Measurements from ENCODE around the gene ST6GAL1. TPM values are rescaled to one million over a fixed set of nuclear protein-coding genes. Genes with fewer than 3 reads are reported as not detected.

ST6GAL1 gene
- polyA plus RNA-seq, 1 of the 3 experiments (the other 2 are of a cell fraction), result 3.9 TPM

- no peaks in the 10 kb centered on the region for H4K20me1 ChIP-seq (ENCODE audit: insufficient read depth)
- H3K27ac ChIP-seq (ENCODE audit: low read depth in 2 of 2, low read length in 1 of 2), result no peak overlapping the region
- no peaks in the 10 kb centered on the region for H3K36me3 ChIP-seq (replicated peaks in 1 of 2; ENCODE audit: control insufficient read depth in 1 of 2, insufficient read depth in 2 of 2, low read length in 1 of 2)
- H3K9me3 ChIP-seq, result no peaks in the 10 kb centered on the region
- H3K4me2 ChIP-seq, result no peak overlapping the region
- H3K4me1 ChIP-seq (ENCODE audit: control insufficient read depth in 1 of 2, insufficient read depth in 2 of 2, low read depth in 1 of 2, low read length in 1 of 2), result no peaks in the 10 kb centered on the region
- H3K4me3 ChIP-seq (ENCODE audit: low read depth in 2 of 2, low read length in 1 of 2), result no peak overlapping the region
- no peaks in the 10 kb centered on the region for H3F3A ChIP-seq (replicated peaks; ENCODE audit: insufficient read depth)
- no peak for DNase-seq
- H3K27me3 ChIP-seq (ENCODE audit: insufficient read depth), result no peaks in the 10 kb centered on the region
- TF ChIP-seq POLR2AphosphoS5 (IDR thresholded peaks at IDR 0.05; ENCODE audit: low read depth, low read length) (no peak), SMC3 (IDR thresholded peaks at IDR 0.05; ENCODE audit: low read depth, low read length) (no peak)
- ChIA-PET CTCF (interaction anchor here (2.1 kb wide), 1 partner anchor 57 kb away, joined by 10 read pairs; no protein-coding TSS in a partner anchor), POLR2A (no interaction called here)
- 87% methylated on average over 3 of the region's 3 CpGs for WGBS (ENCODE audit: low lambda C conversion rate)
- no peak overlapping the region for H3K9ac ChIP-seq
- no peaks in the 10 kb centered on the region for H3K79me2 ChIP-seq (ENCODE audit: insufficient read depth)
- no peak overlapping the region for H2AFZ ChIP-seq (ENCODE audit: low read depth)
- H3K9me2 ChIP-seq, result no peaks in the 10 kb centered on the region
Measured at GRCh38 chr3:187107989-187108388, 177.7 kb downstream of the ST6GAL1 start.

GRCh38 chr3:187110156-187110555 lies 179.8 kb downstream of the ST6GAL1 start:
- Histone ChIP-seq H3K36me3 (replicated peaks in 1 of 2; ENCODE audit: control insufficient read depth in 1 of 2, insufficient read depth in 2 of 2, low read length in 1 of 2) (no peaks in the 10 kb centered on the region), H3F3A (replicated peaks; ENCODE audit: insufficient read depth) (no peaks in the 10 kb centered on the region), H4K20me1 (ENCODE audit: insufficient read depth) (no peaks in the 10 kb centered on the region), H3K27ac (ENCODE audit: low read depth in 2 of 2, low read length in 1 of 2) (no peak overlapping the region), H3K4me3 (ENCODE audit: low read depth in 2 of 2, low read length in 1 of 2) (no peak overlapping the region), H3K4me1 (ENCODE audit: control insufficient read depth in 1 of 2, insufficient read depth in 2 of 2, low read depth in 1 of 2, low read length in 1 of 2) (no peaks in the 10 kb centered on the region), H3K27me3 (ENCODE audit: insufficient read depth) (no peaks in the 10 kb centered on the region), H3K9ac (no peak overlapping the region), H3K9me2 (no peaks in the 10 kb centered on the region), H3K9me3 (no peaks in the 10 kb centered on the region), H2AFZ (ENCODE audit: low read depth) (no peak overlapping the region), H3K4me2 (no peak overlapping the region), H3K79me2 (ENCODE audit: insufficient read depth) (no peaks in the 10 kb centered on the region)
- POLR2A ChIA-PET, result no interaction called here
- 15% methylated on average over 1 of the region's 1 CpG for WGBS (ENCODE audit: low lambda C conversion rate)
- CTCF ChIA-PET, result interaction anchor here (1.4 to 1.8 kb wide), 2 partner anchors 15 to 55 kb away, joined by 4 to 6 read pairs; no protein-coding TSS in a partner anchor
- DNase-seq, result no peak
- TF ChIP-seq SIN3A (IDR thresholded peaks at IDR 0.05; ENCODE audit: borderline replicate concordance, low read depth, low read length), result no peak
- no peak for TF ChIP-seq IRF3 (IDR thresholded peaks at IDR 0.05; ENCODE audit: low read depth, low read length)
- no peak for TF ChIP-seq USF1 (IDR thresholded peaks at IDR 0.05; ENCODE audit: borderline replicate concordance, low read depth)
- no peak for TF ChIP-seq PBX3 (IDR thresholded peaks at IDR 0.05)

All from SK-N-SH (cell line).